ENCODE results near the gene ADAMTS10. TPM values are rescaled to one million over a fixed set of nuclear protein-coding genes. Genes with fewer than 3 reads are reported as not detected.

Gene ADAMTS10
- total and polyA plus RNA-seq, 2 of the 13 experiments (the other 11 are each of a cell fraction or from before 2014, with no cell fraction given): 0.49 to 1.7 TPM

DNA sequence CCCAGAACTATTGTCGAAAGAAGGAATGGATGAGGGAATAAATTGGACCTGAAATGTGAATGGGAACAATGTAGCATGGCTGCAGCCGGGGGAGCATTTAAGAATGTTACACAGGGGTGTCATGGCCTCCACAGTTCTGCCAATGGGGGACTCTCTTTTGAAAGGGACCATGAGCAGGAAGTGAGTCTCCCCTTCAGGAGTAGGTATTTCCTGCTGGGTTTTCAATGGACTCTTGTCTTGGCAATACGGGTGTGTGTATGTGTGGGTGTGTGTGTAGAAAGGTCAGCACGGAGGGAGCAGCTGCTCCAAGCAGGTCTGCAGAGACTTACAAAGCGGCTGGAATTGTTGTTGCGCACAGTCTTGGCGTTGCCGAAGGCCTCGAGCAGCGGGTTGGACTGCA lies 57.7 kb downstream of the ADAMTS10 start:
- Histone ChIP-seq H3K4me2 (ENCODE audit: low read depth, low read length) (no peak overlapping the region), H3K4me3 (replicated peaks in 1 of 3; ENCODE audit: insufficient read depth in 1 of 3, low read depth in 2 of 3, low read length in 3 of 3) (no peak overlapping the region), H3K9ac (ENCODE audit: insufficient read depth, low read depth, low read length) (no peak overlapping the region), H3K36me3 (replicated peaks in 1 of 2; ENCODE audit: control insufficient read depth in 1 of 2, insufficient read depth in 2 of 2, low read length in 2 of 2) (no peaks in the 10 kb centered on the region), H3K4me1 (ENCODE audit: insufficient read depth, low read length) (peaks cover 3% of the 10 kb centered on the region; the same call in 1 of the 2 replicates), H2AFZ (ENCODE audit: low read length) (no peak overlapping the region), H3K9me3 (ENCODE audit: low read length) (no peaks in the 10 kb centered on the region), H4K20me1 (ENCODE audit: insufficient read depth, low read length) (no peaks in the 10 kb centered on the region), H3K27ac (ENCODE audit: extremely low read length, insufficient read depth, low read length) (no peak overlapping the region), H3K79me2 (ENCODE audit: insufficient read depth, low read length) (no peaks in the 10 kb centered on the region), H3K27me3 (ENCODE audit: control insufficient read depth in 1 of 2, insufficient read depth in 2 of 2, low read length in 2 of 2) (no peaks in the 10 kb centered on the region; a peak in 1 of 5 replicates)
- ChIA-PET CTCF (ENCODE audit: low intra/inter-chr PET ratio, low total read pairs) (no interaction called here), POLR2A (no interaction called here)
- in situ Hi-C loops (cut with HindIII; ENCODE audit: extremely low pct_ligation_motif_present, low pct_unique_long_range_greater_than_20kb): no loop called here
- WGBS (ENCODE audit: low lambda C conversion rate): 71% methylated on average over 10 of the region's 10 CpGs
- peak; percentile 58 for DNase-seq (ENCODE audit: low spot score)
- no peak for FAIRE-seq
- ATAC-seq: peak; percentile 67
- no TSS peak for BruUV-seq (replicated peaks)
- intact Hi-C loops (cut with micrococcal nuclease; ENCODE audit: unreplicated experiment): no loop called here
- TF ChIP-seq KAT8 (CRISPR knock-in tag; IDR thresholded peaks at IDR 0.05) (peak; percentile 73), ZBTB21 (CRISPR knock-in tag; IDR thresholded peaks at IDR 0.05) (no peak), ZNF260 (CRISPR knock-in tag; IDR thresholded peaks at IDR 0.05; ENCODE audit: borderline replicate concordance, low read depth) (no peak), ZFYVE20 (CRISPR knock-in tag; IDR thresholded peaks at IDR 0.05; ENCODE audit: borderline replicate concordance, low read depth) (no peak), YY1 (IDR thresholded peaks at IDR 0.05; ENCODE audit: insufficient read depth, insufficient replicate concordance, low read depth, low read length) (peak; percentile 88), THAP11 (CRISPR knock-in tag; IDR thresholded peaks at IDR 0.05) (peak; percentile 67), HCFC1 (IDR thresholded peaks at IDR 0.05; ENCODE audit: low read depth, low read length) (peak; percentile 37; the same call in 1 of the 2 replicates)
- TF ChIP-seq, protein P1, sequence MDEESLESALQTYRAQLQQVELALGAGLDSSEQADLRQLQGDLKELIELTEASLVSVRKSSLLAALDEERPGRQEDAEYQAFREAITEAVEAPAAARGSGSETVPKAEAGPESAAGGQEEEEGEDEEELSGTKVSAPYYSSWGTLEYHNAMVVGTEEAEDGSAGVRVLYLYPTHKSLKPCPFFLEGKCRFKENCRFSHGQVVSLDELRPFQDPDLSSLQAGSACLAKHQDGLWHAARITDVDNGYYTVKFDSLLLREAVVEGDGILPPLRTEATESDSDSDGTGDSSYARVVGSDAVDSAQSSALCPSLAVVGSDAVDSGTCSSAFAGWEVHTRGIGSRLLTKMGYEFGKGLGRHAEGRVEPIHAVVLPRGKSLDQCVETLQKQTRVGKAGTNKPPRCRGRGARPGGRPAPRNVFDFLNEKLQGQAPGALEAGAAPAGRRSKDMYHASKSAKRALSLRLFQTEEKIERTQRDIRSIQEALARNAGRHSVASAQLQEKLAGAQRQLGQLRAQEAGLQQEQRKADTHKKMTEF (CRISPR knock-in tag; IDR thresholded peaks at IDR 0.05): no peak
- TF ChIP-seq, protein P2, sequence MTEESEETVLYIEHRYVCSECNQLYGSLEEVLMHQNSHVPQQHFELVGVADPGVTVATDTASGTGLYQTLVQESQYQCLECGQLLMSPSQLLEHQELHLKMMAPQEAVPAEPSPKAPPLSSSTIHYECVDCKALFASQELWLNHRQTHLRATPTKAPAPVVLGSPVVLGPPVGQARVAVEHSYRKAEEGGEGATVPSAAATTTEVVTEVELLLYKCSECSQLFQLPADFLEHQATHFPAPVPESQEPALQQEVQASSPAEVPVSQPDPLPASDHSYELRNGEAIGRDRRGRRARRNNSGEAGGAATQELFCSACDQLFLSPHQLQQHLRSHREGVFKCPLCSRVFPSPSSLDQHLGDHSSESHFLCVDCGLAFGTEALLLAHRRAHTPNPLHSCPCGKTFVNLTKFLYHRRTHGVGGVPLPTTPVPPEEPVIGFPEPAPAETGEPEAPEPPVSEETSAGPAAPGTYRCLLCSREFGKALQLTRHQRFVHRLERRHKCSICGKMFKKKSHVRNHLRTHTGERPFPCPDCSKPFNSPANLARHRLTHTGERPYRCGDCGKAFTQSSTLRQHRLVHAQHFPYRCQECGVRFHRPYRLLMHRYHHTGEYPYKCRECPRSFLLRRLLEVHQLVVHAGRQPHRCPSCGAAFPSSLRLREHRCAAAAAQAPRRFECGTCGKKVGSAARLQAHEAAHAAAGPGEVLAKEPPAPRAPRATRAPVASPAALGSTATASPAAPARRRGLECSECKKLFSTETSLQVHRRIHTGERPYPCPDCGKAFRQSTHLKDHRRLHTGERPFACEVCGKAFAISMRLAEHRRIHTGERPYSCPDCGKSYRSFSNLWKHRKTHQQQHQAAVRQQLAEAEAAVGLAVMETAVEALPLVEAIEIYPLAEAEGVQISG (CRISPR knock-in tag; IDR thresholded peaks at IDR 0.05): peak; percentile 39; the same call in 1 of the 2 replicates
- TF ChIP-seq, protein P3, sequence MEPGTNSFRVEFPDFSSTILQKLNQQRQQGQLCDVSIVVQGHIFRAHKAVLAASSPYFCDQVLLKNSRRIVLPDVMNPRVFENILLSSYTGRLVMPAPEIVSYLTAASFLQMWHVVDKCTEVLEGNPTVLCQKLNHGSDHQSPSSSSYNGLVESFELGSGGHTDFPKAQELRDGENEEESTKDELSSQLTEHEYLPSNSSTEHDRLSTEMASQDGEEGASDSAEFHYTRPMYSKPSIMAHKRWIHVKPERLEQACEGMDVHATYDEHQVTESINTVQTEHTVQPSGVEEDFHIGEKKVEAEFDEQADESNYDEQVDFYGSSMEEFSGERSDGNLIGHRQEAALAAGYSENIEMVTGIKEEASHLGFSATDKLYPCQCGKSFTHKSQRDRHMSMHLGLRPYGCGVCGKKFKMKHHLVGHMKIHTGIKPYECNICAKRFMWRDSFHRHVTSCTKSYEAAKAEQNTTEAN (CRISPR knock-in tag; conservative IDR thresholded peaks at IDR 0.05): no peak
- TF ChIP-seq, protein P4, sequence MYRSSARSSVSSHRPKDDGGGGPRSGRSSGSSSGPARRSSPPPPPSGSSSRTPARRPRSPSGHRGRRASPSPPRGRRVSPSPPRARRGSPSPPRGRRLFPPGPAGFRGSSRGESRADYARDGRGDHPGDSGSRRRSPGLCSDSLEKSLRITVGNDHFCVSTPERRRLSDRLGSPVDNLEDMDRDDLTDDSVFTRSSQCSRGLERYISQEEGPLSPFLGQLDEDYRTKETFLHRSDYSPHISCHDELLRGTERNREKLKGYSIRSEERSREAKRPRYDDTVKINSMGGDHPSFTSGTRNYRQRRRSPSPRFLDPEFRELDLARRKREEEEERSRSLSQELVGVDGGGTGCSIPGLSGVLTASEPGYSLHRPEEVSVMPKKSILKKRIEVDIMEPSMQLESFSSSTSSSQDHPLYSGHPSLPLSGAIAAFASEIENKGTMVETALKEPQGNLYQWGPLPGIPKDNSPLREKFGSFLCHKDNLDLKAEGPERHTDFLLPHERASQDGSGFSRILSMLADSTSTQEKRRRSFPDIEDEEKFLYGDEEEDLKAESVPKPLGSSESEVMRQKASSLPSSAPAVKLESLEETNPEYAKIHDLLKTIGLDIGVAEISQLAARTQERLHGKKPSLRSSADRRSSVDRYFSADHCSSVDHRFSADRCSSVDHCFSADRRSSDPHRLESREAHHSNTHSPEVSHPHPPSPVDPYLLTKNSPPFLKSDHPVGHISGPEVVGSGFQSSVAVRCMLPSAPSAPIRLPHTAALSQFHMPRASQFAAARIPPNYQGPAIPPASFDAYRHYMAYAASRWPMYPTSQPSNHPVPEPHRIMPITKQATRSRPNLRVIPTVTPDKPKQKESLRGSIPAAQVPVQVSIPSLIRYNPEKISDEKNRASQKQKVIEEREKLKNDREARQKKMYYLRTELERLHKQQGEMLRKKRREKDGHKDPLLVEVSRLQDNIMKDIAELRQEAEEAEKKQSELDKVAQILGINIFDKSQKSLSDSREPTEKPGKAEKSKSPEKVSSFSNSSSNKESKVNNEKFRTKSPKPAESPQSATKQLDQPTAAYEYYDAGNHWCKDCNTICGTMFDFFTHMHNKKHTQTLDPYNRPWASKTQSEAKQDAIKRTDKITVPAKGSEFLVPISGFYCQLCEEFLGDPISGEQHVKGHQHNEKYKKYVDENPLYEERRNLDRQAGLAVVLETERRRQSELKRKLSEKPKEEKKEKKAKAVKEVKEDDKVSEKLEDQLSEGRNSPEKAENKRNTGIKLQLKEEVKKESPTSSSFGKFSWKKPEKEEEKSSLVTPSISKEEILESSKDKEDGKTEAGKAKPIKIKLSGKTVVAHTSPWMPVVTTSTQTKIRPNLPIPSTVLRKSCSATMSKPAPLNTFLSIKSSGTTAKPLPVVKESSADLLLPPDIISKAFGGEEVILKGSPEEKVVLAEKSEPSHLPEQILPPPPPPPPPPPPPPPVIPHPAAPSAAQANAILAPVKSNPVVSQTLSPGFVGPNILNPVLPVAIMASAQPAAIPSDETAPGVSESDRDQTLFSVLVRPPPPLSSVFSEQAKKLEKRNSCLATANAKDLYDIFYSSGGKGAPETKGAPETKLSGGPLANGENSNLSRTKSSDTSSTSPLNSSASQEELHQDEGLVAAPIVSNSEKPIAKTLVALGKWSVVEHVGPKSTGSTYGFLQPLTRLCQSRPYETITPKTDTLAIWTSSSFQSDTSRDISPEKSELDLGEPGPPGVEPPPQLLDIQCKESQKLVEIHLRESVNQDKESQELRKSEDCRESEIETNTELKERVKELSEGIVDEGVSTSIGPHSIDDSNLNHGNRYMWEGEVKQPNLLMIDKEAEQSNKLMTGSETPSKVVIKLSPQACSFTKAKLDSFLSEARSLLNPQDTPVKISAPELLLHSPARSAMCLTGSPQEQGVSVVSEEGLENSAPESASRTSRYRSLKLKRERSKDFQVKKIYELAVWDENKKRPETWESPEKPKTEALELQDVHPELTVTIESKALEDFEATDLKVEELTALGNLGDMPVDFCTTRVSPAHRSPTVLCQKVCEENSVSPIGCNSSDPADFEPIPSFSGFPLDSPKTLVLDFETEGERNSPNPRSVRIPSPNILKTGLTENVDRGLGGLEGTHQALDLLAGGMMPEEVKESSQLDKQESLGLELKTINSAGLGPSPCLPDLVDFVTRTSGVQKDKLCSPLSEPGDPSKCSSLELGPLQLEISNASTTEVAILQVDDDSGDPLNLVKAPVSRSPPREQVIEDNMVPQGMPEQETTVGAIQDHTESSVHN (CRISPR knock-in tag; IDR thresholded peaks at IDR 0.05): no peak

Measured in HepG2 (cell line).